SK-N-MC (cell line): ENCODE data around the gene TMEM154.

Experiments used
- DNase-seq: peaks from one replicate; pipeline ENCODE4 v3.0.0-alpha.2; 2011; ENCODE audit warnings: low read depth, low spot score
- H3K27ac ChIP-seq: fragments of 200-600 bp; sonication (generic); 2 replicates; pipeline ENCODE4 v1.5.1; 2016; ENCODE audit warnings: mixed run types
- H3K36me3 ChIP-seq: fragments of 200-600 bp; sonication (generic); 2 replicates; pipeline ENCODE4 v1.6.1; 2017; ENCODE audit warnings: antibody characterized with exemption, low read length, mixed read lengths; ENCODE audit not compliant: insufficient read depth
- H3K4me3 ChIP-seq: fragments of 200-600 bp; sonication (generic); 2 replicates; pipeline ENCODE4 v1.5.1; 2016
- H3K9ac ChIP-seq: fragments of 200-600 bp; sonication (generic); 2 replicates; pipeline ENCODE4 v1.8.0; 2017; ENCODE audit warnings: mixed run types, mixed read lengths; ENCODE audit not compliant: insufficient read length
- H3K9me3 ChIP-seq: fragments of 200-600 bp; sonication (generic); 2 replicates; pipeline ENCODE4 v1.6.1; 2017; ENCODE audit warnings: low read depth, mild to moderate bottlenecking, antibody characterized with exemption, low read length, moderate library complexity, mixed read lengths
- EZH2 ChIP-seq: fragments of 200-600 bp; sonication (generic); IDR thresholded peaks from one replicate; pipeline ENCODE4 v1.6.1; 2017; ENCODE audit warnings: antibody characterized with exemption
- FOXP2 ChIP-seq: optimal IDR thresholded peaks from 2 replicates; pipeline ENCODE3; 2011; ENCODE audit warnings: mild to moderate bottlenecking, moderate library complexity; ENCODE audit not compliant: insufficient read depth; ENCODE audit errors: extremely low read length, control extremely low read depth
- POLR2AphosphoS5 ChIP-seq: IDR thresholded peaks from 2 replicates; pipeline ENCODE4 v1.6.1; 2012; ENCODE audit warnings: mild to moderate bottlenecking, low read depth, low read length, borderline replicate concordance

Gene TMEM154

GRCh38 chr4:152652102-152652501, 27.7 kb downstream of the TMEM154 start:
- TF ChIP-seq FOXP2 = no peak
- no peak for TF ChIP-seq EZH2
- no peak for TF ChIP-seq POLR2AphosphoS5
- no peak for DNase-seq
- no peaks in the 10 kb centered on the region for H3K36me3 ChIP-seq

GRCh38 chr4:152651473-152652060, 28.2 kb downstream of the TMEM154 start:
- TF ChIP-seq POLR2AphosphoS5 (no peak), EZH2 (no peak), FOXP2 (no peak)
- no peak for DNase-seq
- H3K36me3 ChIP-seq = no peaks in the 10 kb centered on the region
- no peak overlapping the region for H3K9ac ChIP-seq
- H3K27ac ChIP-seq = no peak overlapping the region
- no peak overlapping the region for H3K4me3 ChIP-seq
- H3K9me3 ChIP-seq = no peaks in the 10 kb centered on the region

More at GRCh38 chr4:152652102-152652501, 27.7 kb downstream of the TMEM154 start:
- Histone ChIP-seq H3K9me3 (no peaks in the 10 kb centered on the region), H3K9ac (no peak overlapping the region), H3K4me3 (no peak overlapping the region), H3K27ac (no peak overlapping the region)

GRCh38 chr4:152646221-152646620, 33.6 kb downstream of the TMEM154 start:
- H3K9me3 ChIP-seq = no peaks in the 10 kb centered on the region
- no peak overlapping the region for H3K9ac ChIP-seq
- DNase-seq = no peak
- no peaks in the 10 kb centered on the region for H3K36me3 ChIP-seq
- TF ChIP-seq POLR2AphosphoS5 (no peak), EZH2 (no peak), FOXP2 (no peak)
- no peak overlapping the region for H3K27ac ChIP-seq
- H3K4me3 ChIP-seq = no peak overlapping the region

- TF ChIP-seq POLR2AphosphoS5 = no peak
- no peak for TF ChIP-seq FOXP2
- no peak for TF ChIP-seq EZH2
- DNase-seq = no peak
- Histone ChIP-seq H3K36me3 (no peaks in the 10 kb centered on the region), H3K27ac (no peak overlapping the region), H3K9me3 (no peaks in the 10 kb centered on the region), H3K4me3 (no peak overlapping the region), H3K9ac (no peak overlapping the region)
Measured at GRCh38 chr4:152644130-152644529, 35.7 kb downstream of the TMEM154 start.

- H3K9ac ChIP-seq = no peak overlapping the region
- H3K27ac ChIP-seq = no peak overlapping the region
- no peak for DNase-seq
Measured at GRCh38 chr4:152643153-152644035, 36.4 kb downstream of the TMEM154 start.

GRCh38 chr4:152640058-152640921, 39.5 kb downstream of the TMEM154 start:
- no peak for TF ChIP-seq FOXP2
- TF ChIP-seq POLR2AphosphoS5 = no peak
- no peak for TF ChIP-seq EZH2
- no peak for DNase-seq
- H3K4me3 ChIP-seq = no peak overlapping the region
- H3K36me3 ChIP-seq = no peaks in the 10 kb centered on the region
- H3K9me3 ChIP-seq = no peaks in the 10 kb centered on the region
- H3K27ac ChIP-seq = no peak overlapping the region
- H3K9ac ChIP-seq = no peak overlapping the region

More at GRCh38 chr4:152643153-152644035, 36.4 kb downstream of the TMEM154 start:
- no peaks in the 10 kb centered on the region for H3K36me3 ChIP-seq
- no peaks in the 10 kb centered on the region for H3K9me3 ChIP-seq
- TF ChIP-seq POLR2AphosphoS5 = no peak
- no peak for TF ChIP-seq EZH2
- no peak for TF ChIP-seq FOXP2
- no peak overlapping the region for H3K4me3 ChIP-seq

GRCh38 chr4:152635851-152636250, 43.9 kb downstream of the TMEM154 start:
- no peak overlapping the region for H3K4me3 ChIP-seq
- no peak for DNase-seq
- no peaks in the 10 kb centered on the region for H3K9me3 ChIP-seq
- H3K9ac ChIP-seq = no peak overlapping the region
- TF ChIP-seq FOXP2 (no peak), EZH2 (no peak), POLR2AphosphoS5 (no peak)
- no peaks in the 10 kb centered on the region for H3K36me3 ChIP-seq
- no peak overlapping the region for H3K27ac ChIP-seq

- H3K27ac ChIP-seq = no peak overlapping the region
- no peaks in the 10 kb centered on the region for H3K36me3 ChIP-seq
- H3K9me3 ChIP-seq = no peaks in the 10 kb centered on the region
- no peak overlapping the region for H3K9ac ChIP-seq
- no peak for TF ChIP-seq EZH2
- TF ChIP-seq POLR2AphosphoS5 = no peak
- TF ChIP-seq FOXP2 = no peak
- H3K4me3 ChIP-seq = no peak overlapping the region
- no peak for DNase-seq
Measured at GRCh38 chr4:152634110-152634760, 45.6 kb downstream of the TMEM154 start.
